Prostate gland (tissue), 2 donors: ENCODE results near the gene MCC. TPM values are rescaled to one million over a fixed set of nuclear protein-coding genes. Genes with fewer than 3 reads are reported as not detected.

Experiments used
- DNase-seq: peaks from one replicate; pipeline ENCODE4 v3.0.0-alpha.2; 2019; ENCODE audit warnings: low spot score
- H3K27ac ChIP-seq, 2 donors: fragments of 200-600 bp; sonication (generic); 2 replicates each; pipeline ENCODE4 v1.5.1; 2017 to 2019
- H3K27me3 ChIP-seq: fragments of 200-600 bp; sonication (generic); replicated peaks from 2 replicates; pipeline ENCODE4 v1.5.1; 2019; ENCODE audit not compliant: insufficient read depth
- H3K36me3 ChIP-seq, 2 donors: fragments of 200-600 bp; sonication (generic); 1 replicate in 1 of 2; 2 replicates in 1 of 2; pipeline versions ENCODE4 v1.5.1 to v1.8.1; 2017 to 2019
- H3K4me1 ChIP-seq: fragments of 200-600 bp; sonication (generic); replicated peaks from 2 replicates; pipeline ENCODE4 v1.5.1; 2019
- H3K4me3 ChIP-seq, 2 donors: fragments of 200-600 bp; sonication (generic); 2 replicates each; pipeline ENCODE4 v1.5.1; 2017 to 2019
- H3K9me3 ChIP-seq: fragments of 200-600 bp; sonication (generic); 2 replicates; pipeline ENCODE4 v1.5.1; 2017
- CTCF ChIP-seq, 4 experiments: fragments of 200-600 bp in 2 of 4; fragments of 450-650 bp in 2 of 4; sonication (generic) in 2 of 4; IDR thresholded peaks; 1 replicate in 3 of 4; 2 replicates in 1 of 4; pipeline ENCODE4 v1.5.1; 2016 to 2019; ENCODE audit warnings: antibody characterized with exemption in 4 of 4, mild to moderate bottlenecking in 2 of 4, moderate library complexity in 2 of 4
- POLR2A ChIP-seq: fragments of 450-650 bp; IDR thresholded peaks from one replicate; pipeline ENCODE4 v1.6.1; 2016; ENCODE audit warnings: antibody characterized with exemption, mild to moderate bottlenecking
- POLR2AphosphoS5 ChIP-seq: sonication (generic); formaldehyde crosslinking; IDR thresholded peaks from one replicate; pipeline ENCODE4 v1.6.1; 2017; ENCODE audit warnings: antibody characterized with exemption
- WGBS: methylation state at CpG from one replicate; pipeline ENCODE4 v1.1.5; 2018; 5-methylcytosine and 5-hydroxymethylcytosine counted together
- intact Hi-C: fragments of 100-400 bp; cut with DNase I; formaldehyde crosslinking; loops from one replicate; pipeline ENCODE4 v1.14.2; 2022
- total RNA-seq, 2 donors: library from RNA; depleted of rRNA; stranded (reverse); fragments of >200 nt; gene quantifications; one replicate each; pipeline ENCODE4 v1.1.0, GENCODE V29; 2016

MCC gene
- total RNA-seq, 2 donors from 2014 or later = 41.5 to 54.1 TPM

DNA sequence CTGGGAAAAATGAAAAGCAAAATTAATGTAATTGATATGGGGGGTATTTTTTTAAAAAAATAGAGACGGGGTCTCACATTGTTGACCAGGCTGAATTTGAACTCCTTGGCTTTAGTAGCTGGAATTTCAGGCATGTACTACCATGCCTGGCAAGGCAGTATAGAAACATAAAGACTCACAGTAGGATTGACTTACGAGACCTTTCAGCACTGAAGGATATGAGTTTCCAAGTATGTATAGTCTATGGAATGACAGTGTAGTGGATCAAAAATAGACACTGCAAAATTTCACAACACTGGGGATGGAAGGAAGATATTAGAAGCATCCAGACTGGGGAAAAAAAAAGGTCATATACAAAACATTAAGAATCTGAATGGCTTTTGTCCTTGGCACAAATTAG lies 504.9 kb downstream of the MCC start:
- TF ChIP-seq POLR2A (no peak), POLR2AphosphoS5 (no peak)
- no peaks in the 10 kb centered on the region for H3K4me1 ChIP-seq
- DNase-seq = no peak
- H3K9me3 ChIP-seq = no peaks in the 10 kb centered on the region
- no peak overlapping the region for H3K27ac ChIP-seq
- H3K27me3 ChIP-seq = no peaks in the 10 kb centered on the region
- 91% methylated on average over 2 of the region's 2 CpGs for WGBS
- intact Hi-C loops = no loop called here
- H3K36me3 ChIP-seq = no peaks in the 10 kb centered on the region
- H3K4me3 ChIP-seq = no peak overlapping the region

GRCh38 chr5:112979723-112980122 lies 508.5 kb downstream of the MCC start:
- no peaks in the 10 kb centered on the region for H3K36me3 ChIP-seq
- no peaks in the 10 kb centered on the region for H3K9me3 ChIP-seq
- H3K27ac ChIP-seq = no peak overlapping the region
- no peaks in the 10 kb centered on the region for H3K4me1 ChIP-seq
- 84% methylated on average over 3 of the region's 3 CpGs for WGBS
- H3K4me3 ChIP-seq = no peak overlapping the region
- TF ChIP-seq CTCF (IDR thresholded peaks at IDR 0.05) = no peak
- TF ChIP-seq POLR2AphosphoS5 = no peak
- no peak for TF ChIP-seq POLR2A
- intact Hi-C loops = loop anchor here (5.0 kb wide), 1 partner anchor 57 kb away; the partner anchor contains the start of gene REEP5
- no peaks in the 10 kb centered on the region for H3K27me3 ChIP-seq
- no peak for DNase-seq

- Histone ChIP-seq H3K27me3 (no peaks in the 10 kb centered on the region), H3K4me1 (no peaks in the 10 kb centered on the region), H3K4me3 (no peak overlapping the region), H3K9me3 (no peaks in the 10 kb centered on the region), H3K27ac (no peak overlapping the region), H3K36me3 (no peaks in the 10 kb centered on the region)
- TF ChIP-seq POLR2A = no peak
- no peak for TF ChIP-seq CTCF (IDR thresholded peaks at IDR 0.05)
- TF ChIP-seq POLR2AphosphoS5 = no peak
- 26% methylated on average over 2 of the region's 2 CpGs for WGBS
- DNase-seq = no peak
- intact Hi-C loops = loop anchor here (5.0 kb wide), 1 partner anchor 57 kb away; the partner anchor contains the start of gene REEP5
These were observed 509.4 kb downstream of the MCC start for GRCh38 chr5:112978836-112979235.

GRCh38 chr5:112977440-112977861 lies 510.8 kb downstream of the MCC start:
- TF ChIP-seq CTCF (IDR thresholded peaks at IDR 0.05) = no peak
- no peak for TF ChIP-seq POLR2AphosphoS5
- TF ChIP-seq POLR2A = no peak
- whole genome bisulfite sequencing = under 1% methylated on average over 16 of the region's 16 CpGs
- intact Hi-C loops = loop anchor here (2.0 to 5.0 kb wide), 2 partner anchors 55 to 117 kb away; partner anchors contain the start of genes REEP5 and SRP19
- peak overlapping the region; percentile 86 to 89 for H3K27ac ChIP-seq
- no peaks in the 10 kb centered on the region for H3K9me3 ChIP-seq
- H3K36me3 ChIP-seq = no peaks in the 10 kb centered on the region
- DNase-seq = no peak
- H3K27me3 ChIP-seq = no peaks in the 10 kb centered on the region
- no peaks in the 10 kb centered on the region for H3K4me1 ChIP-seq
- peak overlapping the region; percentile 76 to 79 for H3K4me3 ChIP-seq

DNA sequence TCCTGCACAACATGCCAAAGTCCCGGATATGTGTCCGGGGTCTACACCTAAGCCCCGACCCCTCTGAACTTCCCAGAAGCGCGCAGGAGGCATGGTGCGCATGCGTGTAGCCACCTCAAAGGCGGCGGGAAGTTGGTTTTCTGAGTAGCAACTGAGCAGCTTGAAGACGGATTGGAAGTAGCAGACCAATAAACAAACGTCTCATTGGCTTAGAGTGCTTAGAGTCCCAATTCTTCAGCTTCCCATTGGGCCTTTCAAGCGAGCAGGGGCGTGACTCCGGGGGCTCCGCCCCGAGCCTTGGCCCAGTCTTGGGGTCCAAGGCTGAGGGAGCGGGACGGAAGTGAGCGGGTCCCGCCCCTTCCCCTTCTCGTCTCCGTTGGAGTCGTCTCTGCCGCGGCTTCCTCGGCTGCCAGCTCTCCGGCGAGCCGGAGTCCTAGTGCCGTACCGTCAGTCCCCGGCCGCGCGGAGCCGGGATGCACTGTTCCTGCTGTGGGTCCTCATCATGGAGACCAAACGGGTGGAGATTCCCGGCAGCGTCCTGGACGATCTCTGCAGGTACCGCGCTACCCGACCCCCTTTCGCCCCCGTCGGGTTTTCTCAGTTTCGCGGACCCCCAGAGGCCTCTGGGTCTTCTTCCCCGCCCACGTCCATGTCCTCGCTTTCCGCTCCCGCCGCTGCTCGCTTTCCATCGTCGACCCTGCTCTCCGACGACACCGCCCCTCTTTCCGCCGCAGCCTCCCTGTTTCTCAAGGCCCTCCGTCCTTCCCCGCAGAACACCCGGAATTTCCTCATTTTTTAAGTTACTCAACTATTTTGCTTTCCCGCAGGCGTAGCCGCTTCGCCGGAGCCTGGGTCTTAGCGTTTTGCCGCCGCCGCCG lies 511.6 kb downstream of the MCC start, which contains the start of gene DCP2:
Gene DCP2 (plus strand): TSS at position 367 of the 878 bp plus-strand sequence. CDS start 136 bp downstream, at position 503.
- intact Hi-C loops = loop anchor here (2.0 to 5.0 kb wide), 2 partner anchors 54 to 116 kb away; partner anchors contain the start of genes REEP5 and SRP19
- H3K27ac ChIP-seq = peak within 1 kb of the TSS; percentile 86 to 89

More for the DNA sequence above, 511.6 kb downstream of the MCC start, which contains the start of gene DCP2:
- Histone ChIP-seq H3K4me3 (peak within 1 kb of the TSS; percentile 76 to 79), H3K27me3 (no peaks in the 10 kb centered on the region), H3K36me3 (no peaks in the 10 kb centered on the region), H3K4me1 (no peaks in the 10 kb centered on the region), H3K9me3 (no peaks in the 10 kb centered on the region)
- TF ChIP-seq CTCF (IDR thresholded peaks at IDR 0.05) (no peak), POLR2AphosphoS5 (peak; percentile 96), POLR2A (peak; percentile 86)
- peak; percentile 96 for DNase-seq
- 1% methylated on average over 74 of the region's 75 CpGs for WGBS
